Ovary (tissue), 9 donors: Measurements from ENCODE around the gene CPLANE2. TPM values are rescaled to one million over a fixed set of nuclear protein-coding genes. Genes with fewer than 3 reads are reported as not detected.
"Not testable (repeated sequence)": the region's sequence is repeated elsewhere in the genome, so short reads cannot be mapped to it uniquely, and the experiment has no call there.

Experiments
- DNase-seq, 5 donors: peaks; one replicate each; pipeline ENCODE4 v3.0.0-alpha.2; 2019 to 2020
- H3K27ac ChIP-seq, 2 donors: fragments of 200-600 bp; one replicate each; pipeline versions ENCODE4 v1.5.1 to v1.8.0; 2019 to 2022
- H3K27me3 ChIP-seq: fragments of 200-600 bp; one replicate; pipeline ENCODE4 v1.8.0; 2022
- H3K36me3 ChIP-seq: fragments of 200-600 bp; sonication (generic); one replicate; pipeline ENCODE4 v1.5.1; 2019
- H3K4me1 ChIP-seq: one replicate; pipeline ENCODE4 v1.8.1; 2013; ENCODE audit warnings: mild to moderate bottlenecking, moderate library complexity; ENCODE audit not compliant: insufficient read depth
- H3K4me3 ChIP-seq: fragments of 200-600 bp; sonication (generic); one replicate; pipeline ENCODE4 v1.5.1; 2017
- H3K9me3 ChIP-seq, 2 donors: fragments of 200-600 bp in 1 of 2; sonication (generic) in 1 of 2; one replicate each; pipeline versions ENCODE4 v1.5.1 to v1.8.1; 2013 to 2019; ENCODE audit warnings: mild to moderate bottlenecking in 1 of 2, moderate library complexity in 1 of 2
- EP300 ChIP-seq: sonication (generic); formaldehyde crosslinking; IDR thresholded peaks from one replicate; pipeline ENCODE4 v1.6.1; 2017; ENCODE audit warnings: antibody characterized with exemption
- POLR2A ChIP-seq: fragments of 450-650 bp; IDR thresholded peaks from one replicate; pipeline ENCODE4 v1.6.1; 2017; ENCODE audit warnings: antibody characterized with exemption, mild to moderate bottlenecking, moderate library complexity
- WGBS, 3 donors: extraction: QIAGEN DNeasy Blood & Tissue Kit in 1 of 3; methylation state at CpG; one replicate each; pipeline versions ENCODE4 v1.1.5 to v1.1.7; 2013 to 2017; 5-methylcytosine and 5-hydroxymethylcytosine counted together
- intact Hi-C, 4 donors: fragments of 100-400 bp; cut with DNase I; formaldehyde crosslinking; loops; one replicate each; pipeline versions ENCODE4 v1.11.0 to v1.15.1; 2022 to 2023
- polyA plus RNA-seq, 2 donors: library from polyadenylated mRNA; stranded (reverse); fragments of 200-250 nt in 1 of 2; fragments of 350-450 nt in 1 of 2; fragmentation: Illumina TruSeq in 1 of 2; extraction: RNeasy Lipid Tissue Mini Kit (QIAGEN cat#74804) in 1 of 2; gene quantifications; one replicate each; pipeline ENCODE4 v1.2.3, GENCODE V29; 2013 to 2014
- total RNA-seq, 7 donors: library from RNA; depleted of rRNA in 2 of 7; stranded (reverse); fragments of >200 nt in 2 of 7; fragmentation: NEBNext Ultra II Directional in 3 of 7; extraction: Animal tissue kit (Norgen Biotek cat#: 25700) in 3 of 7; gene quantifications; one replicate each; pipeline versions ENCODE4 v1.1.0 to v1.2.4, GENCODE V29; 2016 to 2023
- TF ChIP-seq, protein P1 (sequence below), 3 donors: fragments of 450-650 bp in 2 of 3; fragments of 200-600 bp in 1 of 3; IDR thresholded peaks; one replicate each; pipeline versions ENCODE4 v1.5.1 to v1.8.0; 2016 to 2022; ENCODE audit warnings: antibody characterized with exemption in 3 of 3, mild to moderate bottlenecking in 1 of 3
- donor health status: DM: no; HTN: no; CAD: no; lungs with moderate emphysema.
- donor health status: DM: no; HTN: no; CAD: no.
- donor health status: Bipolar disorder and iron deficiency.
- donor health status: DM: yes; HTN: yes; CAD: no.
- donor health status: DM: no; HTN: no; CAD: no.
- donor health status: DM: yes; HTN: yes; CAD: no.

The CPLANE2 gene
- total and polyA plus RNA-seq, 9 donors = 2.6 to 12.4 (median 9.8) TPM

DNA sequence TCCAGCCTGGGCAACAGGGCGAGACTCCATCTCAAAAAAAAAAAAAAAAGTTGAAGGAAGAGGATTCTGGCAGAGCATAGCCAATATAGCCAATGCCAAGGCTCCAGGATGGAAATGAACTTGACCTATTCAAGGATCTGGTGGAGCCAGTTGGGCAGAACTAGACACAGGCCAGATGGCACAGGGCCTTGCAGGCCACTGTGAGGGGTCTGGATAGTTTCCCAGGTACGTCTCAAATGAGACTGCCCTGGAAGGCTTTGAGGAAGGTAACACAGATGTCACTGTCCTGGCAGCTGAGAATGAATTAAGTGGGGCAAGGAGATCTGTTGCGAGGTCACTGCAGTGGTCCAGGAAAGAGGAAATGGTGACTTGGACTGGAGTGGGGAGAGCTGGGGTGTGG lies 12.5 kb downstream of the CPLANE2 start:
- no peak for TF ChIP-seq EP300
- TF ChIP-seq POLR2A = no peak
- TF ChIP-seq, protein P1, sequence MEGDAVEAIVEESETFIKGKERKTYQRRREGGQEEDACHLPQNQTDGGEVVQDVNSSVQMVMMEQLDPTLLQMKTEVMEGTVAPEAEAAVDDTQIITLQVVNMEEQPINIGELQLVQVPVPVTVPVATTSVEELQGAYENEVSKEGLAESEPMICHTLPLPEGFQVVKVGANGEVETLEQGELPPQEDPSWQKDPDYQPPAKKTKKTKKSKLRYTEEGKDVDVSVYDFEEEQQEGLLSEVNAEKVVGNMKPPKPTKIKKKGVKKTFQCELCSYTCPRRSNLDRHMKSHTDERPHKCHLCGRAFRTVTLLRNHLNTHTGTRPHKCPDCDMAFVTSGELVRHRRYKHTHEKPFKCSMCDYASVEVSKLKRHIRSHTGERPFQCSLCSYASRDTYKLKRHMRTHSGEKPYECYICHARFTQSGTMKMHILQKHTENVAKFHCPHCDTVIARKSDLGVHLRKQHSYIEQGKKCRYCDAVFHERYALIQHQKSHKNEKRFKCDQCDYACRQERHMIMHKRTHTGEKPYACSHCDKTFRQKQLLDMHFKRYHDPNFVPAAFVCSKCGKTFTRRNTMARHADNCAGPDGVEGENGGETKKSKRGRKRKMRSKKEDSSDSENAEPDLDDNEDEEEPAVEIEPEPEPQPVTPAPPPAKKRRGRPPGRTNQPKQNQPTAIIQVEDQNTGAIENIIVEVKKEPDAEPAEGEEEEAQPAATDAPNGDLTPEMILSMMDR (IDR thresholded peaks at IDR 0.05) = no peak
- H3K4me1 ChIP-seq = peaks cover 4% of the 10 kb centered on the region
- 88 to 90% (median 88%) methylated on average over 3 of the region's 3 CpGs for WGBS, 3 donors
- no peaks in the 10 kb centered on the region for H3K9me3 ChIP-seq
- H3K36me3 ChIP-seq = no peaks in the 10 kb centered on the region
- H3K27me3 ChIP-seq = no peaks in the 10 kb centered on the region
- intact Hi-C loops = no loop called here
- no peak for DNase-seq
- H3K4me3 ChIP-seq = no peak overlapping the region
- H3K27ac ChIP-seq = no peak overlapping the region

GRCh38 chr1:16222716-16223115 lies 14.3 kb downstream of the CPLANE2 start:
- 84 to 91% (median 87%) methylated on average over 14 of the region's 14 CpGs for WGBS, 3 donors
- intact Hi-C loops, H3K9me3 ChIP-seq, H3K27me3 ChIP-seq, H3K36me3 ChIP-seq, H3K4me1 ChIP-seq, DNase-seq, H3K4me3 ChIP-seq, H3K27ac ChIP-seq: not testable (repeated sequence)

- intact Hi-C loops = no loop called here
- Histone ChIP-seq H3K4me1 (peaks cover 3% of the 10 kb centered on the region), H3K9me3 (no peaks in the 10 kb centered on the region), H3K27me3 (no peaks in the 10 kb centered on the region), H3K27ac (no peak overlapping the region), H3K36me3 (no peaks in the 10 kb centered on the region), H3K4me3 (no peak overlapping the region)
- 96 to 100% (median 98%) methylated on average over 1 of the region's 1 CpG for WGBS, 3 donors
- no peak for TF ChIP-seq POLR2A
- TF ChIP-seq EP300 = no peak
- TF ChIP-seq, protein P1 (IDR thresholded peaks at IDR 0.05) = no peak
- DNase-seq = no peak
Observed at GRCh38 chr1:16221499-16221898, 15.5 kb downstream of the CPLANE2 start.

DNA sequence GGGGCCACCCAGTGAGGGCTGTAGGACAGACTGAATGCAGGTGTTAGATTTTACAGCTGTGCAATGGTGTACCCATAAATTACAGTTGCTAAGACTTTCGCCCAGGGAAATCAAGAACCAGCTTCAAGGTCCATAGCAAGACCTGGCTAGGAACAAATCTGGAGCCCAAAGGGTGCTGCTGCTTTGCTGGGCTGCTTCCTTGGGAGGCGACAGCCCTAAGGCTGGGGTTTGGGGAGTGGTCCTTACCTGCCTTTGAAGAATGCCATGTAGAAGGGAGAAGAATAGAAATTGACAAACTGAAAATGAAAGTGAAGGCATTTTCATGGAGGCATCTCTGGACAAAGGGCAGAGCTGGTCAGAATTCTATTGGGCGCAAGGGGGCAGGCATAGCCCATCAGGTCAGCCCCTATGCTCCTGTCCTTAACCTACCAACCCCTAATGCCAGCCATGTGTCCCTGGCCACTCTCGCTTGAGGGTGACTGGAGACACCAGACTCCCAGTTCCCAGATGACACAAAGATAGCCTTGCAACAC lies 16.9 kb downstream of the CPLANE2 start:
- Histone ChIP-seq H3K27ac (no peak overlapping the region), H3K36me3 (no peaks in the 10 kb centered on the region), H3K4me1 (peaks cover 2% of the 10 kb centered on the region), H3K27me3 (no peaks in the 10 kb centered on the region), H3K4me3 (no peak overlapping the region), H3K9me3 (no peaks in the 10 kb centered on the region)
- intact Hi-C loops = no loop called here
- no peak for DNase-seq
- WGBS, 3 donors = 87 to 91% (median 89%) methylated on average over 4 of the region's 4 CpGs
- TF ChIP-seq POLR2A (no peak), EP300 (no peak)
- TF ChIP-seq, protein P1 (IDR thresholded peaks at IDR 0.05) = no peak

DNA sequence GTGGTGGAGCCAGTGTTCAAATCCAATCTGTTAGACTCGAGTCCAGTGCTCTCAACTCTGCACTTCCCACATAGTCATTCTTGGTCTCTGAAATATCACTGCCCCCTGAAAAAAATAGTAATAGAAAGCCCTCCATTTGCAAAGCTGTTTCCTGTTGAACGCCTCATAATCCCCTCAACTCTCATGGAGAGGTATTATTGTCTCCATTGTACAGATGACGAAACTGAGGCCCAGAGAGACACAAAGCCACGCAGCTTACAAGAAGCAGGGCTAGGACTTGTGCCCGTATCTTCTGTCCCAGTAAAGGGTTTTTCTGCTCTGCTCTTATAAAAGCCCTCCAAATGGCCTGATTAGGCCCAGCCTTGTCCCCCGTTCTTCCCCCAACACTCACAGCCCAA lies 18.3 kb downstream of the CPLANE2 start:
- H3K27ac ChIP-seq = no peak overlapping the region
- intact Hi-C loops = no loop called here

More for the DNA sequence above, 18.3 kb downstream of the CPLANE2 start:
- no peaks in the 10 kb centered on the region for H3K36me3 ChIP-seq
- H3K4me1 ChIP-seq = peaks cover 2% of the 10 kb centered on the region
- H3K4me3 ChIP-seq = no peak overlapping the region
- no peak for DNase-seq
- TF ChIP-seq POLR2A = no peak
- TF ChIP-seq EP300 = no peak
- TF ChIP-seq, protein P1 (IDR thresholded peaks at IDR 0.05) = no peak
- 89 to 94% (median 90%) methylated on average over 6 of the region's 6 CpGs for WGBS, 3 donors
- no peaks in the 10 kb centered on the region for H3K27me3 ChIP-seq
- no peaks in the 10 kb centered on the region for H3K9me3 ChIP-seq
